HG02763 (cell line): ENCODE results near the gene PDE11A.

Experiments
- ATAC-seq: cut with Tn5 transposase; IDR thresholded peaks from one replicate; pipeline ENCODE4 v1.9.1; 2021; ENCODE audit warnings: mild to moderate bottlenecking, moderate library complexity; ENCODE audit not compliant: unreplicated experiment

PDE11A gene

DNA sequence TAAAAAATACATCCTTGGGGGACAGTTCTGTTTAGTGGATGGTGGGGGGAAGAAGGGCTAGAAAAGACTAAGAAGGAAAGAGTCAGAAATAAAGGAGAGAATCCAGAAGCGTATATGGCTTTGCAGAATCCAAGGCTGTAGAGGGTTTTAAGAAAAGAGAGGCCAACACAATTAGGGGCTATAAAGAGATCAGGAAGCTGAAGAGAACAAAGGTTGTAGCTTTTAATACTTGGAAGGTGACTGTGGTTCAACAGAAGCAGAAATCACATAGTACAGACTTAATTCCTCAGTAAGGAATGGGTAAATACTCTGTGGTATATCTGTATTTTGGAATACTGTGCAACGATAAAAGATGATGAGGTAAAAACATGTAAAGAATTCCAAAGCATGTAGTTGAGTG is 393.6 kb downstream of the PDE11A start:
- no peak for ATAC-seq

DNA sequence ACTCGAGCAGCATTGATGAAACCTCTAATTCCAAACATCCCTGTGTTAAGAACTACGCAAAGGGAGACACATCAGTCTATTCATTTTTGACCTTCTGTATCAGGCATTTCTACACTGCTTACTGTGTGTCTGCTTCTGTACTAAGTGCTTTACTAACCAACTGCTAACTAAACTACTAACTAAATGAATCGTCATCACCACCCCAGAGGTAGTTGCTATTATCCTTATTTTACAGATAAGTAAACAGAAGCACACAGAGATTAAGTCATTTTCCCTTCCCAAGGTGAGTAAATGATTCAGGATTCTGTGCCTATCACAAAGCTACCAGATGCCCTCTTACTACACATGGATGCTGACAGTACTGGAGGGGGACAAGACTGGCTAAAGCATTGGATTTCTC is 395.9 kb downstream of the PDE11A start:
- ATAC-seq, result no peak

DNA sequence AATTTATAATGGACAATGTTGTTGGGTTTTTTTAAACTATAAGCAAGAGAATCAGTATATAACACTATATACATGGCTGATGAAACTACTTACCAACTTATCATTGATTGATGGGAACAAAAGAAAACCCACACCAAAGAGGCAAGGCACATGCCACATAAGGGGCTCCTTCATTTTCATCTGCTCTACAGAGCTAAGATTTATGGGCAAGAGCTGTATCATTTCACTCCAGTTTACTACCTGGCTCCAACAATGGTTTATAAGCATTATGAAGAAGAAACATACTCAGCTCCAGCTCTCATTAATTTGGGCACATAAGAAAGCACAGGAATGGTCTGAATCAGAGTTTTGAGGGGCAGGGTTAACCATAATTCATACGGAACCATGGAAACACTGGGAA is 396.8 kb downstream of the PDE11A start:
- ATAC-seq, result no peak

DNA sequence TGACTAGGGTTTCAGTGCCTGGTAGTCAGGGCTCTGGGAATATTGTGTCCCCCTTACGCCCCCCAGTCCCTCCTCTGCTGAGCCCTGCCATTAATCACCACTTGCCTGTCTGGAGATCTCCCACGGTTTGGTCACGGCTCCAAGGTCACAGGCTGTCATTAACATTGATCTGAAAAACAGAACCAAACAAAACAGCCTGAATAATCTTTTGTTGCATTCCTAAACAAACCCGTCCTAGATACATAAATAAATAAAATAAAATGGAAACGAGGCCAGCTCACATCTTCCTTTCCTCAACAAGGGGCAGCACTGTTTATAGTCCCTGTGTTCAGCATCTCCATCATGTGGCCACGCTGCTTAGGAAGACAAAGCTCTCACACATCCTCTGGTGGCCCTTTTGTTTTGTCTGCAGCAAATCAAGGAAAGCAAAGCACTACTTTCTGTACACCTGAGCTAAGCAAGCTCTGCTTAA is 397.2 kb downstream of the PDE11A start:
- ATAC-seq, result no peak

DNA sequence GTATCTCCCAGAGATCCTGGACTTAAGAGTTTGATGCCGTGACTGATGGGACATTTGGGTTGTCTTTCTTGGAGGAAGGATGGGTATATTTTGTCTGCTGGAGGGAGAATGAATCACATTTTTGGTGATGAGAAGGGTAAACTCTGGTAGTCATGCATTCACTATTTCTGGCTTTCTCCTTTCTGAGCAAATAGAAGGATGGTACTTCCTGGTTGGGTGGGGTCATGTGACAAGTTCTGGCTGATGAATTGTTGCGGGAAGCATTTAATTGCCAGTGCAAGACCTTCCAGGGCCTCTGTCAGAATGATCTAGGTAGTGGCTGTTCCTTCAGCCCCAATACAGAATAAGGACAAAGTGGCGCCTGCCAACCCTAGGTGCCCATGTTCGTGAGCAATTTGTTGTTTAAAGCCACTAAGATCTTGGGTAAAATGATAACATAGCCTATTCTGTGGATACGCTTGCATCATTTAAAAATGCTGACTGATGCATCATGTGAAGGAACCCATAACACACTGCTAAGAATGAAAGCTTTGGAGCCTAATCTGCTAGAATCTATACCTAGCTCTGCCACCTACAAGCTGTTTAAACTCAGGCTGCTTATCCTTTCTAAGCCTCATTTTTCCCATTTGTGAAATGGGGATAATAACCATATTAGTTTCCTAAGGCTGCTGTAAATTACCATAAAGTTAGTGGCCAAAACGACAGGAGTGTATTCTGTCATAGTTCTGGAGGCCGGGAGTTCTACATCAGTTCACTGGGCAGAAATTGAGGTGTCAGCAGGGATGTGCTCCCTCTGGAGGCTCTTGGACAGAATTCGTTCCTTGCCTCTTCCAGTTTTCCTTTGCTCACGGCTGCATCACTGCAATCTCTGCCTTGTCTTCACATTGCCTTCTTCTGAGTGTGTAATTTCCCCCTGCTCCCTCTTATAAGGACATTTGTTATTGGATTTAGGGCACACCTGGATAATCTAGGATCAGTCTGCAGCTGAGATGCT is 398.7 kb downstream of the PDE11A start:
- no peak for ATAC-seq

DNA sequence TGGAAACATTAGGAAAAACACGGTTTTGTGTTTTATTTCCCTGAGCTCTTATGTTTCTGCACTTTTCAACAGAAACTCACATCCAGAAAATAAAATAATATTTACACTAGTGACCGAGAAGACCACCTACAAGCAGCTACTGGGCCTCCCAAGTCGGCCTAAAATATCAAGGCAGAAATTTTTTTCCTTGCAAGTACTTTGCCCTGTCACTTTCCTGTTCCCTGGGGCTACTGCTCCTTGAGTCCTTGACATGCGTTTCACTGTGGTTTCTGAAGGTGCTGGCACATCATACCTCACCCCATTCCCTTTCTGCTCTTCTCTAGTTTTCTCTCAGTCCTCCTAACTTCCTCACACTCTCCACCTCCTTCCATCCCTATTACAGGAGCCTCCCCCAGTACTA is 400.9 kb downstream of the PDE11A start:
- ATAC-seq, result no peak

DNA sequence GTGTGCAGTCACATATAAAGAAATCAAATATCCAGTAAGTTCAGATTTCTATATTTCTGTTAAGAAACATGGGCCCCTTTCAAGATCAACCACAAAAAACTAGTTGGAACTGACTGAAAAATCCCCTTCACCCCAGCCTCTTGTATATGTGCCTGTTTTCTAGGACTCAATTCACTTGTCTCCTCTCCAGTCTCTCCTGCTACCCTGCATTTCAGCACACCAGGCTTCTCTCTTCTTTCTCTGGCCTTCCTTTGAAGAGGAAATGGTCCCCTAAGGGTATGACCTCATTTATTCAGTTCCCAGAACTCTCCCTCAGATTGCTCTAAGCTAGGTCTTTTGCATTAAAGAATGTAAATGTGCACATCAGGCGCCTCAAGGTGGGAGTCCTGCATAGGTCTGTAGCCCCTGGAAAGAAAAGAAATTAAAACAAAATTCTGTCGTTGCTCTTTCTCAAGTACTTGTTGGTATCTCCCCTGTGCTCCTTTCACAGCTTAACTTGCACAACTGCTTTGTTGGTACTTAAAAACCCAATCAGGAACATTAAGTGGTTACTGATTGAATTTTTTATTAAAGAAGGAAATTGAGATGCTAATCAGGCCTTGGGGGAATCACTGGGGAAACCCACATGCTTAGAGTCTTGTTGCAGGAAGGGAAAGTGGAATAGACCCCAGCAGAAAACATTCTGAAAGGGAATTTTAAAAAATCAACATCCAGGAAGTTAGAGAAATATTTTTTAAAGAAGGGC is 401.6 kb downstream of the PDE11A start:
- ATAC-seq, result no peak

DNA sequence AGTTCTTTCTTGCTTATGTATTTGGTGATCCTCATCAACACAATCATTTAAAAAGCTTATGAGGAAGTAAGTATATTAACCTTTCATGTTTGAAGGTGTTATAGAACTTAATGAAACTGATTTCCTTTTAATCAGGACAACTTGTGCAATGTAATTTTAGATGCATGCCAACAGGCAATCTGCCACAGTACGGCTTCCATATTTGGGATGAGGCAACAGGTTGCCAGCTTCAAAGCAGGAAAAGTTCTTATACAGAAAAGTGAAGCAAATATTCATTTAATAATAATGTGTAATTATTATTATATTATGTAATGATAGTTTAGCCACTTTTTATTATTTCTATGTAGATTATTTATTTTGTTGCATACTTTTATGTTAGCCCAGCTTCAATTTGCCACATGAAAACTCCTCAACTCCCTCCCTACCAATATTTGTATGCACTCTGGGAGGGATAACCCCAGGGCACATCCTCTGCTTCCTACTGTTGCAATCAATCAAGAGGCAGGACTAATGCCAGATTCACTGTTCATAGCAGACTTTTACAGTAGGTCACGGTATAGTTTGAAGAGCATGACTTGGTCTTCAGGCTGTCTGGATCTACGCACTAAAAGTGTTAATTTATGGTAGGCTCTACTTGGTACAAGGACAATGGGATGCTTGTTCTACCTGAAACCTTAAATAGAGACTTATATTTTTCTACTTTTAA is 402.8 kb downstream of the PDE11A start:
- no peak for ATAC-seq

DNA sequence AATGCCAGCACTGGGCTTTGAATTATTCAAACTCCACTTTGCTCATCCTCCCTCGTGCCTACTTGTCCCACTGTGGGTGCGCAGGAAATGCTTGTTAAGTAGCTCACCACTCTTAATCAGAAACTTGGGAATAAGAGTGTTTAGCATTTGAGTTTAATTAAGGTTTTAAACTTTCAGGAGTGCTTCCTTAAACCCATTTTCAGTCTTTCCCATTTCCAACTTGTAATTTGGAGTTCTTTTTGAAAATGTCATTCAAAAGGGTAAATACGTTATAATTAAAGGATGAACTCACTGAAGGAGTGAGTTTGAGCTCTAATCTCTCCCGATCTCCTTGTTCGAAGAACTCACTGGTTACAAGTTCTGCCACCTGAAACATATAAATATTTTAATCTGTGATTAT is 403.4 kb downstream of the PDE11A start:
- no peak for ATAC-seq

DNA sequence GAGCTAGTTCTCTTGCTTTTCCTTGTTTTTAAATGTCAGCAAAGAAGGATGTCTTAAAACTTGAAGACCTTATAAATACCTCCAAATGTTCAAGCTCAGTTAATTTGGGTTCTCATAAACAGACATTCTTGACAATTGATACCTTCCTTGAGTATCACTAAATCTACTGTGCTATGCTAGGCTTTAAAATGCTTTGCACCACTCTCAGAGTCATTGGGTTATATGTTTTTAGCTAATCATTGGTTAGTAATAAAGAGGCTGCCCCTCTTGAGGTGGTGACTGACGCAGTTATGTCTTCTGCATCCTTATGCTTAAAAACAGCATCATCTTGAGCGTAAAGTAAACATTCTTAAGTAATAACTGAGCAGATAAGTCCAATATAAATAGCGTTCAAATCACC is 404.0 kb downstream of the PDE11A start:
- no peak for ATAC-seq

DNA sequence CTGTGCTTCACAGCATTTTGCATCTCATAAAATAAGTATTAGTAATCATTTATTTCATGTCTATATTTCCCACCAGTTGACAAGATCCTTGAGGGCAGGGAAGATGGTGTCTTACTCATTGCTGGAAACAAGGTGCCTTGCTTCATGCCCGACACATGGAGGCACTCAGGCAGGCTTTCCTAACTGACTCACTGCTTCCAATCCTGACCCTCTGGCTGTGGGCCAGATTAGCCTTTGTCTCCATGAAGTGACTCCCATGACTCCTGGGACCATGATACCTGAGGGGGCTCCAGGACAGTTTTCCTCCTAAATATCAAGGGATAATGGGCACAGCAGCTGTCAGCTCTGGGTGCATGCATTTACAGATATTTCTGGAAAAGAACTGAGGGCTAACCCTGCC is 405.0 kb downstream of the PDE11A start:
- no peak for ATAC-seq

DNA sequence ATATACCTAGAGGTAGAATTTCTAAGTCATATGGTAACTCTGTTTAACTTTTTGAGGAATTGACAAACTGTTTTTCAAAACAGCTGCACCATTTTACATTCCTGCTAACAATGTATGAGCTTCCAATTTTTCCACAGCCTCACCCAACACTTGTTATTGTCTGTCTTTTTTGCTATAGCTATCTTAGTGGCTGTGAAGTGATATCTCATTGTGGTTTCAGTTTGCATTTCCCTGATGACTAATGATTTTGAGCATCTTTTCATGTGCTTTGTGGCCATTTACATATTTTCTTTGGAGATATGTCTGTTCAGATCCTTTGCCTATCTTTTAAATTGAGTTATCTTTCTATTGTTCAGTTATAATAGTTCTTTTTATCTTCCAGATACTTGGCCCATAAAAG is 406.2 kb downstream of the PDE11A start:
- no peak for ATAC-seq

DNA sequence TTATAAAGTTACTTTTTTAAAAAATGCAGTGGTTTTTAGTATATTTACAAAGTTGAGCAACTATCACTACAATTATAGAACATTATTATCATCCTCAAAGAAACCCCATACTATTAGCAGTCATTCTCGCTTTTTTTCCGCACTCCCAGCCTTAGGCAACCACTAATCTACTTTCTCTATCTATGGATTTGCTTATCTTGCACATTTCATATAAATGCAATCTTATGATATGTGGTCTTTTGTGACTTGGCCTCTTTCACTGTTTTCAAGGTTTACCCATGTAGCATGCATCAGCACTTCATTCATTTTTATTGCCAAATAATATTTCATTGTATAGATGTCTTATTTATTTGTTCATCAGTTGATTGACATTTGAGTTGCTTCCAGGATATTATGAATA is 406.6 kb downstream of the PDE11A start:
- no peak for ATAC-seq

DNA sequence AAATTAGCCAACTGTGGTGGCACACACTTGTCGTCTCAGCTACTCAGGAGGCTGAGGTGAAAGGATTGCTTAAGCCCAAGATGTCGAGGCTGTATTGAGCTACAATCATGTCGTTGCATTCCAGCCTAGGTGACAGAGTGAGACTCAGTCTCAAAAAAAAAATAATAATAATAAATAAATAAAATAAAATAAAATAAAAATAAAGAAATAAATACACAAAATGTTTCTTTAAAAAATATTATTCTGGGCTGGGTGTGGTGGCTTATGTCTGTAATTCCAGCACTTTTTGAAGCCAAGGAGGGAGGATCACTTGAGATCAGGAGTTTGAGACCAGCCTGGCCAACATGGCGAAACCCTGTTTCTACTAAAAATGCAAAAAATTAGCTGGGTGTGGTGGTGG is 407.2 kb downstream of the PDE11A start:
- no peak for ATAC-seq

DNA sequence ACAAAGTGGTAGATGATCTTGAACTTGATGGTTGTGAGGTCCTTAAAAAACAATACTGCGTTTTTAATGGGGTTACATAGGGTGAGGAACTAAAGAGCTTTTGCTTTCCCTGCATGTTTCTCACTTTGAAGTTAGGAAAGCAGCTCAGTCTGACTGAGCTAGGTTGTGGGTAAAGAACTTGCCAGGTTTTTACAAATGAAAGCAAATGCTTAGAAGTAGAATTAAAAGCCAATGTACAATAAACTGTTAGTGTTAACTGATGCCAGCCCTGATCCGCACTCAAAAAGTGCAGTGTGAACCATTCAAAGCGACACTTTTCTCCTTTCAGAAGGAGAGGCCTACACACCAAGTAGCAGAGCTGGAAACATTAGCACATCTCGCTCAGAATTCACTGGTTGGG is 409.7 kb downstream of the PDE11A start:
- no peak for ATAC-seq

DNA sequence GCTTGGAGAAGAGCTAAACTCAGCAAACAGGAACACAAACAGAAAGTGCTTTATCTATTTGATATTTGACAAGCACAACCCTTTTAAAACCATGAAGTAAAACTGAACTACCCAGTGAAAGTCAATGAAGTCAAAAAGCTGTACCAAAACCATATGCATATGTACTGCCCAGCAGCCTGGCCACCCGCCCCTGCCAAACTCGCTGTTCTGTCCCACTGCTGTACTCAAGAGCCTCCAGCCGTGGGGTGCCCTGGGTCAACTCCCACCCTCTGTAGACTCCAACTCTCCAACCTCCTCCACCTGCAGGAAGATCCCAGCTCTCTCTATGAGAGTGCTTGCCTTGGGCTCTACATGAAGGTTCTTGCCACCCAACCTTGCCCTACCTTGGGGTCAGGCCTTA is 411.8 kb downstream of the PDE11A start:
- ATAC-seq, result no peak

DNA sequence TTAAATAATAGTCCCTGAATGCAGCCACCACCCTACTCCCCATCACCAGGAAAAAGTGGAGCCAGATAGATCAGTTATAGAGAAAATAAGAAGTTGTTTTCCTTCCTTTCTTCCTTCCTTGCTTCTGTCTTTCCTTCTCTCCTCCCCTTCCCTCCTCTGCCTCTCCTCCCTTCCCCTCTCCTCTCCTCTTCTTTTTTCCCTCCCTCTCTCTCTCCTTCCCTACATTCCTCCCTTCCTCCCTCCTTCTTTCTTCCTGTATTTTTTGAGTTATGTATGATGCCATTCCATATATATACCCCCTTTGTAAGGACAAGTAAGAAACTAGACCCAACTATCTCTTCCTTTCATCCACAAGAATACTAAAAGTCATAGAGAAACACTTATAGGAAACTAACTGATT is 414.3 kb downstream of the PDE11A start:
- no peak for ATAC-seq

DNA sequence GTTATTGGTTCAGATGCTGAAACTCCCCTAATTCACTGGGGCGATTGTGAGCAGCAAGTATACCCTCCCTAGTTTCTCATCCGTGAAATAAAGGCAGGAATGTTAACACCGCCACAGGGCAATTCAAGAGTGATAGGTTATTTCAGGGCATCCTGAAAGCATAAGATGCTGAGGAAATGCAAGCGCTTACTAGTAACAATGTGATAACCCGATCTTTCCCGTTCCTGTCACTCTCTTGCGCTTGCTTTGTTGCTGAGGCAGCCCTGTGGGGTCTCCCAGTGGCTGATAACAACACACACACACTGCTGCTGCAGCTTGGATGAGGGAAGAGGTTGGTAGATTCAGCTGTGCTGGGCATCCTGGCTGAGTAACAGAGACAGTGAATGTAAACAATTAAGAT is 420.7 kb downstream of the PDE11A start:
- no peak for ATAC-seq

DNA sequence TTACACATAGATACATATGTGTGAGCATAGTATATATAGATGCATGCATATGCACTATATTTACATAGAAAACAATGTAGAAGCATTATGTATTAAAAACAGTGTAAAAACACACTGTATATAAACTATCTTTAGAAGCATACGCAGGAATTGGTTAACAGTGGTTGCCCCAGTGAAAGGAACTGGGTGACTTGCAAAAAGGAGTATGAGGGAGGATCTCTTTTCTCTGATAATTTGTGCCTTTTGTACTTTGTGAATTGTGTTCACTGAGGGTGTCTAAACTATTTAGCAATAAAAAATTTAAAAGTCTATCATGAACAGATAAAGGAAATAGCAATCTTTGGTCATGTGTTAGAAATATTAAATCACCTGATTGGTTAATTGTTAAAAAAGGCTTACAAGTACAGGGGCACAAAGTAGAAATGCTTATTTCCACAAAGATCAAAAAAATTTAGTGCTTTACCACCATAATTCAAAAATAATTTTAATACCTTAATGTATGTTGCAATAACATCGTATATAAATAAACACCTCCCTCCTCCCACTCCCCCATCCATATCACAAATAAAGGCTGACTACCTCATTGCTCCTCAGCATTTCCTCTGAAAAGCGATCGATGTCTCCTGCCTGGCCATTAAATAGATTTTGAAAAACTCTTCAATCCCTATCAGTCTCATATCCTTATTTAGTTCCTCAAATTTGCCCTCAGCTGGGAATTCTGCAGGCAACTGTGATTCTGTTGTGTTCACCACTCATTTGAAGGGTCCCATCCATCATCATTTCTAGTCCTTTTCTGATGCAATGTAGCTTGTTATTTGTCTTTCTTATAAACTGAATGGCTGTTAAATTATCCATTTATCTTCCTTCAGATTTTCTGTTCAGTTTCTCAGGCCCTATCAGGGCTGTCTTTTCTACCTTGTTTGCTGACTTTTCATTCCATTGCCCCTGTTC is 422.7 kb downstream of the PDE11A start:
- no peak for ATAC-seq

DNA sequence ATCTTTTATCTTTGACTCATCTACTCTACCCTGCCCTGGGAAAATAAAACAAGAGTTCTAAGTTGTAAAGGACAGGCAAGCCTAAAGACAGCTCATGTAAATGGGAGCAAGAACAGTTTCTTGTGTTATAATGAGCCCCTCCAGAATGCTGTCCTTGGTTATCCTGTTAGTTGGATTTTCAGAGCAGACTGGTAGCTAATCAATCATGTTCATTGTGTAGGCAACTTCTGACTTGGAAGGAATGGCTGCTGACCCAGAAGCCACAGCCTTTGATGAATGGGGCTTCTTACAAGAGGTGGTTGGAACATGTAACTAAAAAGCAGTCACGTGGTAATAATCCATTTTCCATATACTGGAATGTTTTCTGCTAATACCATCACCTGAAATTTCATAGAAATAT is 425.8 kb downstream of the PDE11A start:
- no peak for ATAC-seq
